Measurements from ENCODE around the gene IL25. TPM values are rescaled to one million over a fixed set of nuclear protein-coding genes. Genes with fewer than 3 reads are reported as not detected.
"Not testable (repeated sequence)": the region's sequence is repeated elsewhere in the genome, so short reads cannot be mapped to it uniquely, and the experiment has no call there.

The IL25 gene
- polyA plus RNA-seq, 3 donors, result not detected

- no peak for DNase-seq (ENCODE audit: low read depth in 3 of 3, low spot score in 2 of 3)
Measured at GRCh38 chr14:23407516-23408306, 35.1 kb downstream of the IL25 start, which contains the start of gene MYH6. MYH6 (minus strand) TSS chr14:23408273; CDS start chr14:23407223, 1,050 bp downstream.

- DNase-seq (ENCODE audit: low read depth in 3 of 3, low spot score in 2 of 3), result no peak
Measured at GRCh38 chr14:23408307-23408630, 35.7 kb downstream of the IL25 start.

- DNase-seq (ENCODE audit: low read depth in 3 of 3, low spot score in 2 of 3), result no peak
Measured at GRCh38 chr14:23409475-23409874, 36.9 kb downstream of the IL25 start.

- no peak for DNase-seq (ENCODE audit: low read depth in 3 of 3, low spot score in 2 of 3)
Measured at GRCh38 chr14:23409966-23410635, 37.5 kb downstream of the IL25 start.

GRCh38 chr14:23411563-23412525 is 39.2 kb downstream of the IL25 start:
- DNase-seq (ENCODE audit: low read depth in 3 of 3, low spot score in 2 of 3), result no peak

GRCh38 chr14:23413681-23414080 is 41.1 kb downstream of the IL25 start:
- DNase-seq (ENCODE audit: low read depth in 3 of 3, low spot score in 2 of 3), result no peak

- no peak for DNase-seq (ENCODE audit: low read depth in 3 of 3, low spot score in 2 of 3)
Measured at GRCh38 chr14:23414254-23414653, 41.6 kb downstream of the IL25 start.

- DNase-seq (ENCODE audit: low read depth in 3 of 3, low spot score in 2 of 3), result no peak
Measured at GRCh38 chr14:23414906-23415820, 42.6 kb downstream of the IL25 start.

- DNase-seq (ENCODE audit: low read depth in 3 of 3, low spot score in 2 of 3), result no peak
Measured at GRCh38 chr14:23415821-23416778, 43.5 kb downstream of the IL25 start.

GRCh38 chr14:23416801-23417200 is 44.2 kb downstream of the IL25 start:
- no peak for DNase-seq (ENCODE audit: low read depth in 3 of 3, low spot score in 2 of 3)

- DNase-seq (ENCODE audit: low read depth in 3 of 3, low spot score in 2 of 3), result not testable (repeated sequence)
Measured at GRCh38 chr14:23417269-23417668, 44.7 kb downstream of the IL25 start.

GRCh38 chr14:23418021-23418420 is 45.4 kb downstream of the IL25 start:
- no peak for DNase-seq (ENCODE audit: low read depth in 3 of 3, low spot score in 2 of 3)

- not testable (repeated sequence) for DNase-seq (ENCODE audit: low read depth in 3 of 3, low spot score in 2 of 3)
Measured at GRCh38 chr14:23419646-23420045, 47.0 kb downstream of the IL25 start.

GRCh38 chr14:23421594-23421993 is 49.0 kb downstream of the IL25 start:
- DNase-seq (ENCODE audit: low read depth in 3 of 3, low spot score in 2 of 3), result no peak

GRCh38 chr14:23423657-23424056 is 51.0 kb downstream of the IL25 start:
- no peak for DNase-seq (ENCODE audit: low read depth in 3 of 3, low spot score in 2 of 3)

- DNase-seq (ENCODE audit: low read depth in 3 of 3, low spot score in 2 of 3), result no peak
Measured at GRCh38 chr14:23425169-23425568, 52.6 kb downstream of the IL25 start.

- not testable (repeated sequence) for DNase-seq (ENCODE audit: low read depth in 3 of 3, low spot score in 2 of 3)
Measured at GRCh38 chr14:23425798-23426197, 53.2 kb downstream of the IL25 start.

Measured in right renal cortex interstitium (tissue), 3 donors.